Naive thymus-derived CD4-positive, alpha-beta T cell (primary cell): Measurements from ENCODE around the gene PTPRG. TPM values are rescaled to one million over a fixed set of nuclear protein-coding genes. Genes with fewer than 3 reads are reported as not detected.
"Not testable (repeated sequence)": the region's sequence is repeated elsewhere in the genome, so short reads cannot be mapped to it uniquely, and the experiment has no call there.

ENCODE experiments used
- ATAC-seq: fragments of 150-1000 bp; cut with Tn5 transposase; 2 replicates; pipeline ENCODE4 v1.10.0; 2021; ENCODE audit warnings: mild to moderate bottlenecking, moderate library complexity
- CTCF ChIA-PET: fragments of 350-600 bp; sonication (Branson Sonifier 250); formaldehyde crosslinking; loops from one replicate; lab custom pipeline; 2021; ENCODE audit warnings: antibody characterized with exemption; lab: Charles Lee
- POLR2A ChIA-PET: fragments of 350-600 bp; sonication (Branson Sonifier 250); formaldehyde crosslinking; loops from one replicate; lab custom pipeline; 2021; ENCODE audit warnings: antibody characterized with exemption, inconsistent platforms; lab: Charles Lee
- DNase-seq, 9 donors: peaks; one replicate each; pipeline versions ENCODE4 v3.0.0 to v3.0.0-alpha.2; 2020 to 2022; ENCODE audit warnings: mixed read lengths in 1 of 9
- H3K27ac ChIP-seq: one replicate; pipeline ENCODE4 v1.7.0; 2013; ENCODE audit warnings: mild to moderate bottlenecking, low read depth, low read length, moderate library complexity
- H3K27me3 ChIP-seq, 2 donors: one replicate each; pipeline ENCODE4 v1.7.0; 2013; ENCODE audit warnings: low read length in 2 of 2, mild to moderate bottlenecking in 2 of 2, moderate library complexity in 2 of 2; ENCODE audit not compliant: control insufficient read depth in 2 of 2, insufficient read depth in 2 of 2
- H3K36me3 ChIP-seq, 3 experiments: 1 replicate in 2 of 3; 2 replicates in 1 of 3; pipeline ENCODE4 v1.7.0; 2013; ENCODE audit warnings: low read length in 3 of 3, mild to moderate bottlenecking in 3 of 3, moderate library complexity in 1 of 3; ENCODE audit not compliant: insufficient read depth in 3 of 3, control insufficient read depth in 2 of 3
- H3K4me1 ChIP-seq, 2 donors: one replicate each; pipeline ENCODE4 v1.7.0; 2013; ENCODE audit warnings: low read length in 2 of 2, mild to moderate bottlenecking in 2 of 2, moderate library complexity in 1 of 2; ENCODE audit not compliant: control insufficient read depth in 2 of 2, insufficient read depth in 2 of 2
- H3K4me3 ChIP-seq: 2 replicates; pipeline ENCODE4 v1.7.0; 2013; ENCODE audit warnings: mild to moderate bottlenecking, low read length
- H3K9me3 ChIP-seq, 3 experiments: 1 replicate in 2 of 3; 2 replicates in 1 of 3; pipeline ENCODE4 v1.7.0; 2013; ENCODE audit warnings: low read length in 3 of 3; ENCODE audit not compliant: control insufficient read depth in 2 of 3
- H3K27ac Mint-ChIP-seq, 9 donors: one replicate each; pipeline ENCODE4 v1.8.0; 2020 to 2022; ENCODE audit warnings: mixed read lengths in 9 of 9, mild to moderate bottlenecking in 8 of 9, moderate library complexity in 5 of 9, inconsistent platforms in 2 of 9
- H3K27me3 Mint-ChIP-seq, 5 donors: one replicate each; pipeline ENCODE4 v1.8.0; 2021 to 2022; ENCODE audit warnings: mixed read lengths in 5 of 5, mild to moderate bottlenecking in 1 of 5
- H3K36me3 Mint-ChIP-seq, 5 donors: one replicate each; pipeline ENCODE4 v1.8.0; 2020 to 2022; ENCODE audit warnings: mixed read lengths in 5 of 5, mild to moderate bottlenecking in 3 of 5, inconsistent platforms in 1 of 5
- H3K4me1 Mint-ChIP-seq, 7 donors: one replicate each; pipeline ENCODE4 v1.8.0; 2020 to 2022; ENCODE audit warnings: mixed read lengths in 7 of 7, mild to moderate bottlenecking in 3 of 7, inconsistent platforms in 1 of 7
- H3K4me3 Mint-ChIP-seq, 10 donors: one replicate each; pipeline ENCODE4 v1.8.0; 2020 to 2022; ENCODE audit warnings: mild to moderate bottlenecking in 10 of 10, mixed read lengths in 10 of 10, moderate library complexity in 6 of 10, inconsistent platforms in 2 of 10
- H3K9me3 Mint-ChIP-seq, 11 donors: one replicate each; pipeline ENCODE4 v1.8.0; 2020 to 2022; ENCODE audit warnings: mixed read lengths in 11 of 11, mild to moderate bottlenecking in 4 of 11, inconsistent platforms in 1 of 11, moderate library complexity in 1 of 11
- intact Hi-C, 2 donors: fragments of 100-400 bp; cut with micrococcal nuclease; formaldehyde crosslinking; loops; one replicate each; pipeline ENCODE4 v1.15.1; 2023
- polyA plus RNA-seq, 2 donors: library from polyadenylated mRNA; unstranded; fragments of 300-500 nt; fragmentation: Illumina TruSeq; gene quantifications; one replicate each; pipeline ENCODE4 v1.2.3, GENCODE V29; 2021
- total RNA-seq, 6 experiments: library from RNA in 5 of 6; stranded (reverse) in 5 of 6; gene quantifications; 1 replicate in 5 of 6; 2 replicates in 1 of 6; pipeline ENCODE4 v1.2.3 and lab custom pipeline; 2021 to 2026

Gene PTPRG
- total and polyA plus RNA-seq, 7 experiments from 2014 or later: 0.17 to 1.7 TPM; not detected in 5

DNA sequence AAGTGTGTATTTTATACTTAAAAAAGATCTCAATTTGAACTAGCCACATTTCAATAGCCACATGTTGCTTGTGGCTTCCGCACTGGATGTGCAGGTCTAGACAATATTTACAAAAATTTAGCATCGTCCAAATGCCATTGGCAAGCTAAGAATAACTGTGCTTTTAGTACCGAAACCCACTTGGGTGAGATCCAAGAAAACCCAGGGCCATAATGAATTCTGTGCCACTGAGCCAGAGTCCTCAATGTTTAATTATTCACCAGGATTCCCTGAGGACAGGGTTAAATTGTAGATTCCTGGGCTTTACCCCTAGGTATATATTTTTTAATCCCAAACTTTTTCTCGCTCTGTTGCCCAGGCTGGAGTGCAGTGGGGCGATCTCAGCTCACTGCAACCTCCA is 22.9 kb upstream of the PTPRG start:
- Histone ChIP-seq H3K9me3 (no peaks in the 10 kb centered on the region), H3K4me3 (no peak overlapping the region), H3K27me3 (no peaks in the 10 kb centered on the region), H3K4me1 (no peaks in the 10 kb centered on the region), H3K36me3 (no peaks in the 10 kb centered on the region), H3K27ac (no peak overlapping the region)
- no peaks in the 10 kb centered on the region for H3K4me1 Mint-ChIP-seq
- H3K27me3 Mint-ChIP-seq: peaks cover 5 to 20% (median 16%) of the 10 kb centered on the region in 5 donors
- ChIA-PET POLR2A (no interaction called here), CTCF (no interaction called here)
- intact Hi-C loops: no loop called here
- no peak overlapping the region for H3K4me3 Mint-ChIP-seq
- ATAC-seq (no peak), DNase-seq (no peak)
- H3K27ac Mint-ChIP-seq: no peak overlapping the region
- no peaks in the 10 kb centered on the region for H3K36me3 Mint-ChIP-seq
- peaks cover 0 to 3% (median 0%) of the 10 kb centered on the region in 11 donors for H3K9me3 Mint-ChIP-seq

DNA sequence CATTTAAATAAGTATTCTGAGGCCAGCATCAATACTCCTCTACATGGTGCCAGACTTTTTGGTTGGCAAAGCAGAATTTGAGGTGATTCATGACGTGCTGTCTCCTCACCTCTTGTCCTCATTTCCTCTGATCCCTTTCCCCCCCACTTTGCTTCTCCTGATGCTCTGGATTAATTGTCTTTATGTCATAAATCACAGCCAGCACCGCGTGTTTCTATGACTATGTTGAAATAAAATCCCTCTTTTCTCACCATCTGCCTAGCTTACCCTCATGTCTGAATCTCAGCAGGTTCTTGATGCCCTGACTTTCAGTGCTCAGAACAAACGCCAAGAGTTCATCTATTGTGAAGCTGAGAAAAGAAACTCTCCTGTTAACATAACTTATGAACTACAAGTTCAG is 19.7 kb upstream of the PTPRG start:
- DNase-seq (no peak), ATAC-seq (no peak)
- intact Hi-C loops: no loop called here
- POLR2A ChIA-PET: no interaction called here
- no peaks in the 10 kb centered on the region for H3K4me1 Mint-ChIP-seq
- Histone ChIP-seq H3K27ac (no peak overlapping the region), H3K36me3 (no peaks in the 10 kb centered on the region), H3K27me3 (no peaks in the 10 kb centered on the region), H3K4me1 (no peaks in the 10 kb centered on the region), H3K9me3 (no peaks in the 10 kb centered on the region), H3K4me3 (no peak overlapping the region)
- no peak overlapping the region for H3K4me3 Mint-ChIP-seq
- CTCF ChIA-PET: no interaction called here
- no peak overlapping the region for H3K27ac Mint-ChIP-seq
- H3K27me3 Mint-ChIP-seq: peaks cover 5 to 20% (median 11%) of the 10 kb centered on the region in 5 donors
- no peaks in the 10 kb centered on the region for H3K36me3 Mint-ChIP-seq
- H3K9me3 Mint-ChIP-seq: peaks cover 0 to 3% (median 0%) of the 10 kb centered on the region in 11 donors

DNA sequence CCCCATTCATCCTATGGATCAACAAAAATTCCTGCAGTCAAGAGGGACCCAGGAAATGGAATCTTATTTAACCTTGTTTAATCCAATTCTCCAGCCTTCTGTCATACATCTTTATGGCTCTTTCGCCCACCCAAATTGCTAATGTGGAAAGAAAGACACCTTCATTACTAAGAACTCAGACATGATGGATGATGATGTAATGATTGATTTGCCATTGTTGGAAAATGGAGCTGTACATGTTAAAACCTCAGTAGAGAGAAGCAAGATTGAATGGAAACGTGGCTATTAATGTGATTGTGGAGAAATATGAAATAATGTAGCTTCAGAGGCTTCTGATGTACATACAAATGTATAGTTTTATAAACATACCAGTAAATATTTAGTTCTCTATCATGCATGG is 15.7 kb upstream of the PTPRG start:
- intact Hi-C loops: no loop called here
- H3K27ac Mint-ChIP-seq: no peak overlapping the region
- H3K9me3 Mint-ChIP-seq: peaks cover 0 to 3% (median 1%) of the 10 kb centered on the region in 11 donors
- no peaks in the 10 kb centered on the region for H3K27me3 ChIP-seq
- H3K27me3 Mint-ChIP-seq: peaks cover 0 to 5% (median 4%) of the 10 kb centered on the region in 5 donors
- H3K36me3 ChIP-seq: no peaks in the 10 kb centered on the region
- no peaks in the 10 kb centered on the region for H3K4me1 Mint-ChIP-seq
- DNase-seq (no peak), ATAC-seq (no peak)
- H3K4me3 Mint-ChIP-seq: no peak overlapping the region
- ChIA-PET POLR2A (no interaction called here), CTCF (no interaction called here)
- H3K4me3 ChIP-seq: no peak overlapping the region
- H3K27ac ChIP-seq: no peak overlapping the region
- no peaks in the 10 kb centered on the region for H3K36me3 Mint-ChIP-seq
- no peaks in the 10 kb centered on the region for H3K4me1 ChIP-seq
- no peaks in the 10 kb centered on the region for H3K9me3 ChIP-seq

DNA sequence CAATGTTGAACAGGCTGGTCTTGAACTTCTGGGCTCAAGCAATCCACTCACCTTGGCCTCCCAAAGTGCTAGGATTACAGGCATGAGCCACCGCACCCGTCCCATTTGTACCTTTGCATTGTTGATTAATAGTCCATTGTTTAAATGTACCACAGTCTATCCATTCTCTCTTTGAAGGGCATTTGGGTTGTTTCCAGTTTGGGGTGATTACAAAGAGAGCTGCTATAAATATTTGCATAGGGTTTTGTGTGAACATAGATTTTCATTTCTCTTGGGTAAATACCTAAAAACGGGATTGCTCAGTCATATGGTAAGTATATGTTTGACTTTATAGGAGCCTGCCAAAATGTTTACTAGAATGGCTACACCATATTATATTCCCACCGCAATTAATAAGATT is 13.7 kb upstream of the PTPRG start:
- peaks cover 0 to 3% (median 1%) of the 10 kb centered on the region in 11 donors for H3K9me3 Mint-ChIP-seq
- H3K4me3 ChIP-seq: no peak overlapping the region
- DNase-seq (no peak), ATAC-seq (no peak)
- ChIA-PET CTCF (no interaction called here), POLR2A (no interaction called here)
- H3K27ac Mint-ChIP-seq: no peak overlapping the region
- no peak overlapping the region for H3K4me3 Mint-ChIP-seq
- H3K4me1 ChIP-seq: no peaks in the 10 kb centered on the region
- intact Hi-C loops: no loop called here
- no peaks in the 10 kb centered on the region for H3K27me3 ChIP-seq
- no peaks in the 10 kb centered on the region for H3K4me1 Mint-ChIP-seq
- peaks cover 0 to 13% (median 0%) of the 10 kb centered on the region in 5 donors for H3K27me3 Mint-ChIP-seq
- no peak overlapping the region for H3K27ac ChIP-seq
- no peaks in the 10 kb centered on the region for H3K36me3 ChIP-seq
- no peaks in the 10 kb centered on the region for H3K36me3 Mint-ChIP-seq
- H3K9me3 ChIP-seq: no peaks in the 10 kb centered on the region

DNA sequence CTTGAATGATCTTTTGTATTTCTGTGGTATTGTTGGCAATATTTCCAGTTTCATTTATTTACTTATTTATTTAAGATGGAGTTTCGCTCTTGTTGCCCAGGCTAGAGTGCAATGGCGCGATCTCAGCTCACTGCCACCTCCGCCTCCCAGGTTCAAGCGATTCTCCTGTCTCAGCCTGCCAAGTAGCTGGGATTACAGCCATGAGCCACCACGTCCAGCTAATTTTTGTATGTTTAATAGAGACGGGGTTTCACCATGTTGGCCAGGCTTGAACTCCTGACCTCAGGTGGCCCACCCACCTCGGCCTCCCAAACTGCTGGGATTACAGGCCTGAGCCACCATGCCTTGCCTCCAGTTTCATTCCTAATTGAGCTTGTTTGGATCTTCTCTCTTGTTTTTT is 8.7 kb upstream of the PTPRG start:
- H3K4me1 ChIP-seq, POLR2A ChIA-PET, H3K36me3 Mint-ChIP-seq, H3K4me3 ChIP-seq, CTCF ChIA-PET, H3K9me3 ChIP-seq, H3K27ac Mint-ChIP-seq, ATAC-seq, H3K36me3 ChIP-seq, H3K27ac ChIP-seq, DNase-seq, H3K27me3 ChIP-seq, intact Hi-C loops, H3K4me3 Mint-ChIP-seq, H3K4me1 Mint-ChIP-seq: not testable (repeated sequence)
- Mint-ChIP-seq H3K27me3 (peaks cover 17 to 29% (median 23%) of the 10 kb centered on the region in 5 donors), H3K9me3 (peaks cover 0 to 11% (median 2%) of the 10 kb centered on the region in 11 donors)

DNA sequence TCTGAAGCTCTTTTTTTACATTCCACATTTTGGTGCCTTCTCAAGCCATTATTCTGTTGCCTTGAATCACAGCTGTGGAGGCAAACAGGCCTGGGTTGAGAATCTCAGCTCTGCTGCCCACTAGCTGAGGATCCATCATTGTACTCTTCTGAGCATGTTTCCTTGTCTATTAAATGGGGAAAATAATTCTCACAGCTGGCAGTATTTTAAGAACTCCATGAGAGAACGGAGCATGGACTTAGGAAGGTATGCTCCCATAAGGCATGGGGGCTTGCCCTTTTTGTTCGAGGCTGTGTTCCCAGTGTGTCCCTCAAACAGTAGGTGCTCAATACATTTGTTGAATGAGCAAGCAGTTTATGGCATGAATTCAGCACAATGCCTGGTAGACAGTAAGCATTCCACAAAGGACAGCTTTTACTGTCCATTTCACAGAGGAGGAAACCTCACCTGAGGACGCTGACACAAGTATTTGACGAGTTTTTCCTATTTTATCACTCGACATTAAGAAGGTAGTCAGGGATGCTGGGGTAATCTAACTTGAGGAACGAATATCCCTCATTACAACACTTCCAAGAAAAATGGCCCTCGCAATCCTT is 2.1 kb upstream of the PTPRG start:
- Mint-ChIP-seq H3K9me3 (peaks cover 0 to 18% (median 5%) of the 10 kb centered on the region in 11 donors), H3K36me3 (no peaks in the 10 kb centered on the region), H3K27ac (no peak overlapping the region), H3K4me3 (peak overlapping the region in 2 of 10 donors; percentile 11 to 70), H3K27me3 (peaks cover 55 to 71% (median 62%) of the 10 kb centered on the region in 5 donors), H3K4me1 (peaks cover 0 to 25% (median 14%) of the 10 kb centered on the region in 7 donors)
- ChIA-PET CTCF (no interaction called here), POLR2A (no interaction called here)
- no peak for ATAC-seq
- Histone ChIP-seq H3K4me1 (no peaks in the 10 kb centered on the region), H3K27ac (no peak overlapping the region), H3K36me3 (no peaks in the 10 kb centered on the region), H3K27me3 (peaks cover 0 to 3% of the 10 kb centered on the region in 2 donors), H3K4me3 (no peak overlapping the region), H3K9me3 (no peaks in the 10 kb centered on the region)
- intact Hi-C loops: no loop called here
- no peak for DNase-seq
